HK-2 (cell line): ENCODE results near the gene STH.

Source experiments
- DNase-seq: peaks from one replicate; pipeline ENCODE4 v3.0.0-alpha.2; 2018; ENCODE audit not compliant: unreplicated experiment

STH gene

DNA sequence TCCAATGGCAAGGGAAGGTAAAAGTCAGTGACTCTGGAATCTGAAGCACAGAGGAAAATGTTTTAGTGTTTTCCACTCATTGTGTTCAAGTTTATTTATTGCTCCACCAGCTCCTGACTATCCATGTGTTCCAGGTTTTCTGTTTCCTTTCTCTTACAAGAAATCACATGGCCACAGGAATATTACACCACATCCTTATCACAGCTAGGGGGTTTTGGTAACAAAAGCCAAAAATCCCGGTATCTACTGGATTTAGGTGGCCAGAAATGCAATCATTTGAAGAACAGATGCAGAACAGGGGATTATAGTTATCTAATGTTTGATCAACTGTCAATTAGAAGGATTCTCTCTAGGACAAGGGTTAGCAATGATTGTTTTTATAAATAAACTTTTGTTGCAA, 47.9 kb downstream of the STH start:
- DNase-seq = no peak

DNA sequence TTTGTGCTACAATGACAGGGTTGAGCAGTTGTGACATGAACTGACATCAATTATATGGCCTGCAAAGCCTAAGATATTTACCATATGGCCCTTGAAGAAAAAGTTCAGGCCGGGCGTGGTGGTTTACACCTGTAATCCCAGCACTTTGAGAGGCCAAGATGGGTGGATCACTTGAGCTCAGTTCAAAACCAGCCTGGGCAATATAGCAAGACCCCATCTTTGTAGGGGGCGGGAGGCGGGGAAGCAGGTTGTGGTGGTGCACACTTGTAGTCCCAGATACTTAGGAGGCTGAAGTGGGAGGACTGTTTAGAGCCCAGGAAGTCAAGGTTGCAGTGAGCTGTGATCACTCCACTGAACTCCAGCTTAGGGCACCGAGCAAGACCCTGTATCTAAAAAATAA, 48.3 kb downstream of the STH start:
- no peak for DNase-seq

DNA sequence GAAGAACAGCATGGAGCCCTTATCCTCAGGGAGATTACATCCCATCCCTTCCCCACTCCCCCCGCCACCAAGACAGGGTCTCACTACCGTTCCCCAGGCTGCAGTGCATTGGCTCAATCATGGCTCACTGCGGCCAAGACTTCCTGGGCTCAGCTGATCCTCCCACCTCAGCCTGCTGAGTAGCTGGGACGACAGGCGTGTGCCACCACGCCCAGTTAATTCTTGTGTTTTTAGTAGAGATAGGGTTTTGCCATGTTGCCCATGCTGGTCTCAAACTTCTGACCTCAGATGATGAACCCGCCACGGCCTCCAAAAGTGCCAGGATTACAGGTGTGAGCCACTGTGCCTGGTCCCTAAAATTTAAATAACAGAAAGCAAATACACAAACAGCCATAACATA, 48.8 kb downstream of the STH start:
- no peak for DNase-seq
